Activated T-cell treated with anti-CD3 and anti-CD28 coated beads for 24 hours (primary cell): Measurements from ENCODE around the gene TCL1A.
"Not testable (repeated sequence)": the region's sequence is repeated elsewhere in the genome, so short reads cannot be mapped to it uniquely, and the experiment has no call there.

Experiments used
- DNase-seq: peaks from one replicate; pipeline ENCODE4 v3.0.0-alpha.2; 2020; ENCODE audit warnings: low read depth

Gene TCL1A, protein sequence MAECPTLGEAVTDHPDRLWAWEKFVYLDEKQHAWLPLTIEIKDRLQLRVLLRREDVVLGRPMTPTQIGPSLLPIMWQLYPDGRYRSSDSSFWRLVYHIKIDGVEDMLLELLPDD

DNA sequence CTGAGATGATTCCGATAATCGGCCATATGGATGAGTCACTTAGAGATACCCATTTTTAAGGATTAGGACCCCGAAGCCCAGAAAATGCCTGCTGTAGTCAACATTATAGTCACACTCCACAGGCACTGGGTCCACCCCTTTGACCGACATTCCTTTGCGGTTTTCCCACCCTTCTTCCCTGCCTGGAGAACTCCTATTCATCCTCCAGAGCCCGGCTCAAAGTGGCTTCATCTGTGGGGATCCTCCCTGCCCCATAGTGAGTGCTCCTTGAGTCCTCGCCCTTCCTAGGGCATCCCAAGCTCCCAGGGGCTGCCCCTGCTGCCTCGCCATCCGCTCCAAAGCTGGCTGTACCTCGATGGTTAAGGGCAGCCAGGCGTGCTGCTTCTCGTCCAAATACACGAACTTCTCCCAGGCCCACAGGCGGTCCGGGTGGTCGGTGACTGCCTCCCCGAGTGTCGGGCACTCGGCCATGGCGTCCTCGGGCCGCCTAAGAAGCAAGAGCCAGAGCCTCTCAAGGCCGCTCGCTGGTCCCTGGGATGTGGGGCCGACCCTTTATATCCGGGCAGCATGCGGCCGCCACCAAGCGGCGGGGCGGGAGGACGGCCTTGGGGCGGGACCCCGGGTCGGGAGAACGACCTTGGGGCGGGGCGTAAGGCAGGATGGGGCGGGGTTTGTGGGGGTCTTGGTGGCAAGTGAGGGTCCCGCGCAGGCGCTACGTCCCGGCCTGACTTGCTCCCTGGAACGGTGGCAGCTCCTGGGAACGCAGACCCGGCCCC is at the start of gene TCL1A:
Gene TCL1A, minus strand, starts transcription at position 530 of the 776 bp plus-strand sequence. Its CDS starts 59 bp downstream, at position 471.
- no peak for DNase-seq

DNA sequence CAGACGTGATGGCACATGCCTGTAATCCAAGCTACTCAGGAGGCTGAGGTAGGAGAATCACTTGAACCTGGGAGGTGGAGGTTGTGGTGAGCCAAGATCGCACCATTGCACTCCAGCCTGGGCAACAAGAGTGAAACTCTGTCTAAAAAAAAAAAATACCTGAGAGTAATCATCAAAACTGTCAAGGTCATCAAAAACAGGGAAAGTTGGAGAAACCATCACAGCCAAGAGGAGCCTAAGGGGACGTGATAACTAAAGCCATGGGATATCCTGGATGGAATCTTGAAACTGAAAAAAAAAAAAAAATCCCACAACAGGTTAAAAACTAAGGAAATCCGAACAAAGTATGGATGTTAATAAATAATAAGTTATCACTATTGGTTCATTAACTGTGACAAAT is 49.1 kb upstream of the TCL1A start:
- not testable (repeated sequence) for DNase-seq

DNA sequence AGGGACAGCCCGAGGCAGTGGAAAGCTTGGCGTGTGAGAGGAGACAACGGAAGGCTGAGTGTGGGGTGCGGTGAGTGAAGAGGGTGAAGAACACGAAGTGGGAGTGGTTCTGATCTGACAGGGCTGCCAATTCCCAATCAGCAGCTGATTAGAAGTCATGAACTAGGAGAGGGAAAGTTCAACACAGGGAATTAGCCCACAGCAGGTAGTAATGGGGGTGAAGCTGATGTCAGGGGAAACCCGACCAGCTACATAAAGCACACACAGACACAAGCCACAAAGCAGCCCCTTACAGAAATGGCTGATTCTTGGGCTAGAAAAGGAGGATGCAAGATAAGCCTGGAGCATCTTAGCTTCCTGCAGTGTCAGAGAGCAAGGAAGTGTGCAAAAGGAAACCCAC is 47.5 kb upstream of the TCL1A start:
- DNase-seq, result no peak

DNA sequence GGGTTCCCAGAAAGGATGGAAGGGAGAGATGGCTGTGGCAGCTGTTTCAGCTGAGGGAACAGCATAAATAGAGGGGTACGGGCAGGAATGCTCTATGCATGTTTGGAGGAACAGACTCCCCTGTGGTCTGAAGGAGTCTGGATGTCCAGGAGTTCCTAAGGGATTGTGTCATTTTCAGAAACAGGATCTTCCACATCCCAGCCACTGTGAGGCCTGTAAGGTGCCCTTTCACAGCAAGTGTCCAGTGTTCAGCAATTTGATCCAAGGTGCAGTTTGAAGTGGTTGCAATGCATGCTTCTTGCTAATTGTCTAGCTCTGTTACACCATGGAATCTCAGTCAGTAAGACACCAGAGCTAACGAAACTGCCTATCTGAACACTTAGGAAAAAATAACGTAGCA is 46.7 kb upstream of the TCL1A start:
- no peak for DNase-seq

DNA sequence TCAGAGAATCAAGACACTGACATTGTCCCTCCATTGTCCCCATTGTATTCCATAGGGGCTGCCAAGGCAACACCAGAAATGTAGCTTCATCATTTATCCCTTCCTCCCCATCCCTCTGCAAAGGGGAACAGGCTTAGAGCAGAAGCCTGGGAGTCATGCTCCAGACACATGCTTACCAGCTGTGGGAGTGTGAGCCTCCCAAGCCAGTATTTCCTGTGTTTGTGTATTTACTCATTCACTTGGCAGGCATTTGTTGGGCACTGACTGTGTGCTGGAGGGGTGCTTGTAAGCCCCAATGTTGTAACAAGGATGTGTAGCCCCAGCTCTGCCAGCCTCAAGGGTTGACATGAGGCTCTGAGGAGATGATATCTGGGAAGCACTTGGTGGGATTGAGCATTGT is 46.0 kb upstream of the TCL1A start:
- DNase-seq, result no peak

DNA sequence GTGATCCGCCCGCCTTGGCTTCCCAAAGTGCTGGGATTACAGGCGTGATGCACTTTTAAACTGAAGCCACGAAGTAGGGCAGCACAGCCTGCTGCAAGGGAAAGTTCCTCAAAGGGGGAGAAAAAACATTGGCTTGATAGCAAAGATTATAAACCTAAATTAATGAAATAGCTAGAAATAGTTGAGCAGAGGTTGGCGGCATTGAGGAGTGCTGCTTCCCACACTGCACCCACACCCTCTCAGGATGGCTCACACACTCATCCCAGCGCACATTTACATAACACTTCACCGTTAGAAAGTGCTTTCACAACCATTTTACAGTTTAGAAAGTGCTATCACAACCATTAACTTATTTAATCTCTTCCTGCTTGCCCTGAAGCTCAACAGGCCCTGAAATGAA is 44.4 kb upstream of the TCL1A start:
- no peak for DNase-seq

DNA sequence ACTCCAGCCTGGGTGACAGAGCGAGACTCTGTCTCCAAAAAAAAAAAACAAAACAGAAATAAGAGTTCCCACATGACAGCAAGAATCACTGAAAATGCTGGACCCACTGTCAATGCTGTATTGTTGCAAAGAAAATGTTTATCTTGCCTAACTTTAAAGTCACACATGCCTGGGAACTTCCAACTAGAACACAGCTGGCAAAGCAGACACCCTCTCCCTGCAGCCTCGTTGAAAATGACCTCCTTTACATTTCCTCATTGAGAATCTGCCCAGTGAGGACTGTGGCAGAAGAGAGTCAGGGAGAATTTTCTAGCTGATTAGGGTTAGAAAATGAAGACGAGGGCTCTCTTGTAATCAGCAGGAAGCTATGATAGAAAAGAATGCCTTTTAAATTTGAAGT is 42.8 kb upstream of the TCL1A start:
- DNase-seq, result no peak

DNA sequence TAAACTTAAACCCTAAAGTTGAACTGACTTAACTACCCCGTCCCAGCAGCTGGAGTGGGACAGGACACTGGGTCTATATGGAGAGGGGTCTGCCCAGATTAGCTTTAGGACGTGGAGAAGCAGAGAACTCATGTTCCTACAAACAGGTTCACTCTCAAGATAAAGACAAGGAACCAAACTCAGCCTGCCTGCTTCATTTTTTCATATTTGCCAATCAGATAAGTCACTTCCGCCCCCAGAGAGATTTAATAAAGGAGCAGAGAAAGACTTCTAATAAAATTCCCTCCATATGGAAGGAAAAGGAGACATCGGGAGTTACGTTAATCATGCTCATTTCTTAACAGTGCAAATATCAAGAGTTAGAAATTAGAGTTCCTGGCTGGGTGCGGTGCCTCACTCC is 42.2 kb upstream of the TCL1A start:
- no peak for DNase-seq

DNA sequence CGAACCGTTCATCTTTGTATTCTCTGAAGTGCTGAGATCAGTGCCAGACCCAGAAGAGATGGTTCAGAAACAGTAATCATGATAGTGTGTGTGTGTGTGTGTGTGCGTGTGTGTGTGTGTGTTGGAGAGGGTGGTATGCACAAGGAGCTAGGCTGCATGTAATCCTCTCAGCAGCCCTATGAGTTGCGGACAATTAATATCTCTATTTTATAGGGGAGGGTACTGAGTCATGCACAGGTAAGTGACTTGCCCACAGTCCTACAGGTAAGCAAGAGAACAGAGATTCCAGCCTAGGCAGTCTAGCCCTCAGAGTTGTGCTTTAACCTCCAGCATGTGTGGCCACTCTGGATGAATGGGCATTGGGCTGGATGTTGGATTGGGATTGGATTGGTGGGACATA is 27.9 kb upstream of the TCL1A start:
- no peak for DNase-seq

DNA sequence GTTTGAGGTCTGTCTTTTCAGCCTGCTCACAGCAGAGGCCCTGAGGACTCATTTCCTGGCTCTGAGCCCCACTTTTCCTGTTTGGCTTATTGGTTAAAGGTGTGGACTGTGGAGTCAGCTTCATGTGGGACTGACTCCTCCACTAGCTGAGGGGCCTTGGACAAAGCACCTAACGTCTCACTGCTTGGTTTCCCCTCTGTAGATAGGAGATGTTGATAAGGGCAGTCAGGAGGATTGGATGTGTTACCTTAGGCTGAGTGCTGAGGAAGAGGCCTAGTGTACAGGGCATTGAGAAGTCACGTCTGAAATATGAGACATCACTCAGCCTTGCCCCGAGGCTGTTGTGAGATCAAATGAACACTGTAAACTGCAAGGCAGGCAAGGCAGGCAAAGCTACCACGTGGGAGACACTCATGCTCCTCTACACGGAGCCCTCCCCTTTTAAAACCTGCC is 27.1 kb upstream of the TCL1A start:
- DNase-seq, result no peak

DNA sequence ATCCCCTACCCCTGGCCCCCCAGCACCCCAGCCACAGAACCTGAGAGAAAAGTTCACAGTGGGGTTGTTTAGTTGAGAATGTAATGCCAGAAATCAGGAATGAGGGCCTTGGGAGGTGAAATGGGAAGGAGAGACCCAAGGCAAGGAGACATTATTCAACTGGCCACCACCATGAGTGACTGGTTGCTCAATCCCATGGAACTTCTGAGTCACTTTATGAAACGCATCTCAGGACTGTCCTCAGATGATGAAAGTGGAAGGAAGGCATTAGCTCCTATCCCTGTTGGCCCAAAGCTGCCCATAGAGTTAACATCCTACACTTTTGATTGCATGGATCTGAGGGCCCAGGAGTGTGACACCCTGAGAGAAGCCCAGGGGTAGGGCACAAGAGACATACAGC is 25.4 kb upstream of the TCL1A start:
- no peak for DNase-seq

DNA sequence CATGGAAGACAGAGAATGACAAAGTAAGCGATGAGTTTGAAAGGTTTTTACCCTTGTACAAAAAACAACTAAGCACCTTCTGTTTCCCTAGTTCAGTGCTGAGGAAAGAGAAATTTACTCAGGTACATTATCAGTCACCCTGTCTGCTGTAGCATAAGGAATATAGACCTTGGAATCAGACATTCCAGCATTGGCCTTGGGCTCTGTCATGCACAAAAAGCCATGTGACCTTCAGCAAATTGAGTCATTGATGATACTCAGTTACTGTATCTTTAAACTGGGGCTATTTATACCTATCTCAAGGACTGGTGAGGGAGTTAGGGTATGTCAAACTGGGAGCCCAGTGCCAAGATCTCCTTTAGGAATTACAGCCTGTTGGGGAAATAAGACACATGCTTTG is 19.3 kb upstream of the TCL1A start:
- DNase-seq, result no peak

DNA sequence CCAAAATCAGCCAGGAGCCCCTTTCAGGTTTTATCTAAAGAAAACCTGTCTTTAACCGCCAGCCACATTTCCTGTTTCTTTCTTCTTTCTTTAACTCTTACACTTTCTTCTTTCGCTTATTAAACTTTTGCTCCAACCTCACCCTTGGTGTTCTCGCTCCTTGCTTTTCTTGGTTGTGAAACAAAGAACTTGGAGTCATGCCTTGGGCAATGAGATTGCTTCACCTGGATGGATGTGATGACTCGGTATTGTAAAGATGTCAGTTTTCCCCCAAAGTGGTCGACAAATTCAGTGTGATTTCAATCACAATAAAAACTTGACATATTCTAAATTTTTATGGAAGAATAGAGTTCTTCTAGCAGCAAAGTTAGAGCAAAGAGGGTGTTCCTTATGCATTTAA is 16.2 kb upstream of the TCL1A start:
- no peak for DNase-seq

DNA sequence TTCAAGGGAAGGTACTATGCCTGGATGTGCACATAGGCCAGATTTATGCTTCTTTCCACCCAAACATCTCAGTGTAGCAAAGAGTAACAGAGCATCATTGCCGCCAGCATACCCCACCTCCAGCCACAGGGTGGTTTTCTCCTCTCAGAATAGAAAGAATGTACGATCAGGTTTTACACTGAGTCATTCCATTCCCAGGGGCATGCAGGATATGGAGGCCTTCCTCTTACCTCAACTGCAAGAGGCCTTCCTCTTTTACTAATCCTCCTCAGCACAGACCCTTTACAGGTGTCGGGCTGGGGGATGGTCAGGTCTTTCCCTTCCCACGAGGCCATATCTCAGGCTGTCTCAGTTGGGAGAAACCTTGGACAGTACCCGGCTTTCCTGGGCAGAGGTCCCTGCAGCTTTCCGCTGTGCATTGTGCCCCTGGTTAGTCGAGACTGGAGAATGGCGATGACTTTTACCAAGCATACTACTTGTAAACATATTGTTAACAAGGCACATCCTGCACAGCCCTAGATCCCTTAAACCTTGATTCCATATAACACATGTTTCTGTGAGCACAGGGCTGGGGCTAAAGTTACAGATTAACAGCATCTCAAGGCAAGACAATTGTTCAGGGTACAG is 15.6 kb upstream of the TCL1A start:
- not testable (repeated sequence) for DNase-seq

DNA sequence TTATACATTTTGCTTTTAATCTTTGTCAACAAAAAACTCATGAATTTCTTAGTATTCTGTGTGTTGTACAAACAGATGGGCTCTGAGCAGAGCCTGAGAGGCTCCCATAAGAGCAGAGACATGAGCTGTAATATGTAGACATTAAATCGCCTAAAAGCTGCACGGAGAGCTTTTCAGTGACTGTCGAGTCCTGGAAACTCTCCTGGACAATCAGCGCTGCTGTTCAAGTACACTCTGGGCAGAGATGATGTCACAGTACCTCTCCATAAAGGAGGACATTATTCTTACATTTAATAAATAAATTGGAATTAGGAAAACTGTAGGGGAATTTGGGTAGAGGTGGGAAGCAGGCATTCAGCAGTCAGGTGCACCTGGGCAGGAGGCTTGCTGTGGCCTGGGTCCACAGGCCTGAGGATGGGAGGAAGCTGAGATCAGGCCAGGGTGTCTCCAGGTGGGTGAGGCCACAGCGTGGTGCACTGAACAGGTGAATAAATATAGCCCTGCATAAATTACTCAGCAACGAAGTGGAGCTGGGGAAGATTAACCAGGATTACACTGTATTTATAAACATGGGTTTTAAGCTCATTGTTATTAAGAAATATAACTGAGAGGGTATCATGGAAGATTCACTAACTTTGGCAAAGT is 13.3 kb upstream of the TCL1A start:
- no peak for DNase-seq

DNA sequence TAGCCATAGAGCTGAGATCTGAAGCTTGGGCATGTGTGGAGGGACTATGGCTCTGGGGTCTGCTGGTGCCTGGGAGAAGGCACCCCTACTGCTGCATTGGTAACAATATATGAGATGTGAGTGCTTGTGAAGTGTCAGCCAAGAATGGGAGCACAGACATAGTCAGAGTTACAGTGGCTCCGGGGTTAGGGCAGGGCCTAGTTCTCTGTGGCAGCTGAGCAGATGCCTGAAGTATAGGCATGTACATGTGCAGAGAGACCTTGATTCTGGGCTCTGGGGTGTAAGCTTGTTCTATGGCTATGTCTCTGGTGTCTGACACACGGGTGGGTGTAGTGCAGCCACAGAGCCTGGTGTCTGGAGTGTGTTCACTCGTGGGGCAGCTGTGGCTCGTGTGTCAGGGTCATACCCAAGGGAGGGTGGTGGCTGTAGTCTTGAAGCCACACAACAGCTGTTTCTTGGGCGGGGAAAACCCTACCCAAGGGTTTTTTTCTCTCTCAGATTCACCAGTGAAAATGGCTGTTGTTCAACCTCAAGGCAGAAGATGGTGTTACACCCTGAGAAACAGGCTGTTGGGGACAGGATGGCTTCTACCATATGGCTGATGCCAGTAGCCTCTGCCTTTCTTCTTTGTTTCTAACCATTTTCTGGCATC is 11.9 kb upstream of the TCL1A start:
- no peak for DNase-seq

DNA sequence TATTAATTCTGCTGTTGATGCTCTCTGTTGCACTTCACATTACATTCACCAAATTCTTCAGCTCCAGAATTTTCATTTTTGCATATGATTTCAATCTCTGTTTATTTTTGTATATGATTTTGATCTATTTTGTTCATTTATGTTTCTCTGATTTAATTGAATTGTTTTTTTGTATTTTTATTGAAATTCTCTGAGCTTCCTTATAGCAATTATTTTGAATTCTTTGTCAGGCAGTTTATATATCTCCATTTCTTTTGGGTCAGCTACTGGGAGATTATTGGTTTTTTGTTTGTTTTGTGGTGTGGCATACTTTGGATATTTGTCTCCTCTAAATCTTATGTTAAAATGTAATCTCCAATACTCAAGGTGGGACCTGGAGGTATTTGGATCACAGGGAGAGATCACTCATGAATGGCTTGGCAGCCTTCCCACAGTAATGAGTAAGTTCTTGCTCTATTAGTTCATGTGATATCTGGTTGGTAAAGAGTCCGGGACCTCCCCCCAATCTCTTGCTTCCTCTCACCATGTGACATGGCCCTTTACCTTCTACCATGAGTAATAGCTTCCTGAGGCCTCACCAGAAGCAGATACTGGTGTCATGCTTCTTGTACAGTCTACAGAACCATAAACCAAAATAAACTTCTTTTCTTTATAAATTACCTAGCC is 8.7 kb upstream of the TCL1A start:
- no peak for DNase-seq

DNA sequence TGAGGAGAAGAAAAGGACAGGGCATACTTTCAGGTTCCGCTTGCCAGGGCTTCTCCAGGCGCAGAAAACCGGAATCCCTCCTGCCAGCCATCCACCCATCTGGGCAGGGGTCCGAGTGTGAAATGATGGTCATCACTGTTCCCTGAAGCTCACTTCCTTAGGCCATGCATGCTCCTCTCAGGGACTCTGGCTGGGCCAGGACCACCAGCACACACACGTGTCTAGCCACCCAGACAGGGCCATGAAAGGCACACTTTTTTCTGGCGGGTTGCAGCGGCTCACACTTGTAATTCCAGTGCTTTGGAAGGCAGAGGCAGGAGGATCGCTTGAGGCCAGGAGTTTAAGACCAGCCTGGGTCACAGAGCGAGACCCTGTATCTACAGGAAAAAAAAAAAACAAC is 1.5 kb downstream of the TCL1A start:
- no peak for DNase-seq

DNA sequence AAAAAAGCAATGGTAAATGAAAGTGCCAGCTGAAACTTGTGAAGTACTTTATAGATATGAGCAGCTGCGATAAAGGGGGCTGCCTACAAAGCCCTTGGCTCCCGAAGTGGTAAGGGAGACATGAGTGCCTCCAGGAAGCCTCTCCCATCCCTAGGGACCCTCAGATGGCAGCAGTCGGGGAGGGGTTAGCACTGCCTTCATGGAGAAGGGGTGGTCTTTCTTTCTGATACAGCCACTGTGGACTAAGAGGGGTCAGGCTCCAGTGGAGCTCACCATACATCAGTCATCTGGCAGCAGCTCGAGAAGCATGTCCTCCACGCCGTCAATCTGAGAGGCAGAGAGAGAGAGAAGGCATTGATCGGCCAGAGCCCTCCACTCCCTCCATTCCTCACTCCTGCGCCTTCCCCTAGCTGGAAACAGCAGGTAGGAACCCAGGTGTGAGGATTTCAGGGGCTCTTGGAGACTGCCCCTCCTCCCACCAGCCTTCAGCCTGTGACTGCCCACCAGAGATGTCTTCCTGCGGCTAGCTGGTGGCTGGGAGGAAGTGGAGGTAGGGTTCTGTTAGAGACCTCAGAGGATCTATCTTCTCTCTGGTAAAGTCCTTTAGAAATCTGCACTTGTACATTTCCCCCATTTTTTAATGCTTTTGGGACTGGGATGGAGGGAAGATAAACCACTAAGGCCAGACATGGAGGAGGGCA is 2.3 kb downstream of the TCL1A start:
- DNase-seq, result no peak

DNA sequence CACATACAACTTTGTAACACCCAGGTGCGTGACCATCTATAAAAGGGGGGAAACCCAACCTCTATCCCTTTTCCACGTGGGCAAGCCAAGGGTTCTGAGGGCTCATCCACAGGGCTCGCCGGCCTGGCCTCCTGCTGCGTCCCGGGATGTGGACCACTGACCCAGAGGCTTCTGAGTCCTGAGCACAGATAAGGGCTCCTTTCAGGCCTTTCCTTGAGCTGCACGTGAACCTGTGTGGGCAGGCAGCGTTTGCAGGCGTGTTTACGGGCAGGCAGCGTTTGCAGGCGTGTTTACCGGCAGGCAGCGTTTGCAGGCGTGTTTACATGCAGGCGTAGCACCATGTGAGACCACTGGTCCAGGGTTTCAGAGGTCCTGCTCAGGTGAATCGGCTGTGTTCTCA is 3.8 kb downstream of the TCL1A start:
- DNase-seq, result no peak

DNA sequence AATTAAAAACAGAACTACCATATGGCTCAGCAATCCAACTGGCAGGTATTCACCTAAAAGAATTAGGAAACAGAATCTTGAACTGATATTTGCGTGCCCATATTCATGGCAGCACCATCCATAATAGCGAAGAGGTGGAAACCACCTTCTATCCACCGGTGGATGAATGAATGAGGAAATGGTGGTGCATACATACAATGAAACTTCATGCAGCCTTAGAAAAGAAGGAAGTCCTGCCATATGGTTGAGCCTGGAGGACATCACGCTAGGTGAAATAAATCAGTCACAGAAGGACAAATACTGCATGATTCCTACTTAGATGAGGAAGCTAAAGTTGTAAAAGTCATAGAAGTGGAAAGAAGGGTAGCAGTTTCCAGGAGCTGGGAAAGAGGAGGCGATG is 6.6 kb downstream of the TCL1A start:
- no peak for DNase-seq
